HCT116 (cell line): Measurements from ENCODE around the gene SLC24A2. TPM values are rescaled to one million over a fixed set of nuclear protein-coding genes. Genes with fewer than 3 reads are reported as not detected.

Source experiments
- ATAC-seq: fragments of 200-7000 bp; cut with Tn5 transposase; 2 replicates; pipeline ENCODE4 v1.9.1; 2020; ENCODE audit warnings: mild to moderate bottlenecking, moderate library complexity
- BruUV-seq: library from RNA; stranded (reverse); fragments of 400-500 nt; replicated peaks from 2 replicates; lab custom pipeline; 2021; lab: Mats Ljungman, UMichigan
- CTCF ChIA-PET: fragments of 300-600 bp; sonication (Branson Sonifier 250); formaldehyde crosslinking; loops from one replicate; lab custom pipeline; 2021; ENCODE audit warnings: antibody characterized with exemption; lab: Charles Lee
- POLR2A ChIA-PET: fragments of 300-600, 350-600 bp; sonication (Branson Sonifier 250); formaldehyde crosslinking; loops from one replicate; lab custom pipeline; 2021; ENCODE audit warnings: antibody characterized with exemption; lab: Charles Lee
- RAD21 ChIA-PET, 2 experiments: fragments of 300-600 bp; sonication (Branson Sonifier 250); formaldehyde crosslinking; loops; one replicate each; lab custom pipeline; 2023; ENCODE audit warnings: low total read pairs in 2 of 2; ENCODE audit not compliant: uncharacterized antibody in 2 of 2, unreplicated experiment in 2 of 2, low non-redundant PET in 1 of 2; lab: Charles Lee
- DNase-seq: peaks from one replicate; pipeline ENCODE4 v3.0.0-alpha.2; 2010; ENCODE audit warnings: low read depth, low spot score
- H2AFZ ChIP-seq: fragments of 200-600 bp; shearing (Covaris generic), sonication (generic); 2 replicates; pipeline ENCODE4 v1.6.1; 2017; ENCODE audit warnings: low read depth, mixed run types, mixed read lengths, antibody characterized with exemption, low read length; ENCODE audit not compliant: poor library complexity, severe bottlenecking
- H3K27ac ChIP-seq: 2 replicates; pipeline ENCODE4 v1.5.1; 2012; ENCODE audit warnings: low read depth, low read length
- H3K27me3 ChIP-seq: fragments of 200-600 bp; sonication (generic); 2 replicates; pipeline ENCODE4 v1.6.1; 2016; ENCODE audit warnings: mixed run types, low read length, mixed read lengths; ENCODE audit not compliant: insufficient read depth
- H3K36me3 ChIP-seq, 2 experiments: fragments of 200-500 bp in 1 of 2; fragments of 200-600 bp in 1 of 2; sonication (Bioruptor generic) in 1 of 2; sonication (generic) in 1 of 2; 2 replicates each; pipeline versions ENCODE4 v1.5.1 to v1.6.1; 2014 to 2016; ENCODE audit warnings: low read length in 2 of 2, inconsistent platforms in 1 of 2, mixed read lengths in 1 of 2, mixed run types in 1 of 2; ENCODE audit not compliant: insufficient read depth in 2 of 2, control insufficient read depth in 1 of 2
- H3K4me1 ChIP-seq, 2 experiments: fragments of 200-600 bp in 1 of 2; sonication (generic) in 1 of 2; 2 replicates each; pipeline versions ENCODE4 v1.5.1 to v1.6.1; 2012 to 2017; ENCODE audit warnings: low read length in 2 of 2, inconsistent platforms in 1 of 2, mild to moderate bottlenecking in 1 of 2, mixed read lengths in 1 of 2, mixed run types in 1 of 2, moderate library complexity in 1 of 2; ENCODE audit not compliant: insufficient read depth in 2 of 2, control insufficient read depth in 1 of 2
- H3K4me2 ChIP-seq: fragments of 200-600 bp; sonication (generic); 2 replicates; pipeline ENCODE4 v1.6.1; 2017; ENCODE audit warnings: mixed run types, low read length, mixed read lengths
- H3K4me3 ChIP-seq, 2 experiments: fragments of 200-600 bp in 1 of 2; sonication (generic) in 1 of 2; replicated peaks in 1 of 2; 2 replicates each; pipeline ENCODE4 v1.5.1; 2011 to 2016; ENCODE audit warnings: low read length in 2 of 2, control low read depth in 1 of 2, low read depth in 1 of 2, mild to moderate bottlenecking in 1 of 2, mixed read lengths in 1 of 2, mixed run types in 1 of 2
- H3K79me2 ChIP-seq: fragments of 200-600 bp; sonication (generic); 2 replicates; pipeline ENCODE4 v1.6.1; 2017; ENCODE audit warnings: mild to moderate bottlenecking, mixed run types, low read length, moderate library complexity, mixed read lengths; ENCODE audit not compliant: insufficient read depth
- H3K9ac ChIP-seq: fragments of 200-600 bp; sonication (generic); 2 replicates; pipeline ENCODE4 v1.6.1; 2016; ENCODE audit warnings: low read length, mixed read lengths
- H3K9me2 ChIP-seq: fragments of 200-600 bp; sonication (generic), shearing (Covaris generic); 2 replicates; pipeline ENCODE4 v1.6.1; 2017; ENCODE audit warnings: mixed run types, mild to moderate bottlenecking, moderate library complexity; ENCODE audit not compliant: insufficient read depth
- H3K9me3 ChIP-seq, 2 experiments: fragments of 200-500 bp in 1 of 2; fragments of 200-600 bp in 1 of 2; sonication (Bioruptor generic) in 1 of 2; sonication (generic) in 1 of 2; 2 replicates each; pipeline ENCODE4 v1.6.1; 2014 to 2017; ENCODE audit warnings: low read length in 2 of 2, mixed read lengths in 2 of 2, inconsistent platforms in 1 of 2, low read depth in 1 of 2, mild to moderate bottlenecking in 1 of 2, mixed run types in 1 of 2, moderate library complexity in 1 of 2; ENCODE audit not compliant: control insufficient read depth in 1 of 2, insufficient read depth in 1 of 2
- H4K20me1 ChIP-seq: fragments of 200-600 bp; sonication (generic), shearing (Covaris generic); 2 replicates; pipeline ENCODE4 v1.6.1; 2017; ENCODE audit warnings: mixed run types, mild to moderate bottlenecking, moderate library complexity; ENCODE audit not compliant: insufficient read depth
- CBX3 ChIP-seq: IDR thresholded peaks from 2 replicates; pipeline ENCODE4 v1.6.1; 2012; ENCODE audit warnings: low read depth
- CEBPB ChIP-seq: IDR thresholded peaks from 2 replicates; pipeline ENCODE4 v1.6.1; 2012; ENCODE audit warnings: low read depth
- EGR1 ChIP-seq: IDR thresholded peaks from 2 replicates; pipeline ENCODE4 v1.6.1; 2012; ENCODE audit warnings: low read depth
- ELF1 ChIP-seq: IDR thresholded peaks from 2 replicates; pipeline ENCODE4 v1.6.1; 2012; ENCODE audit warnings: low read depth, borderline replicate concordance
- EZH2phosphoT487 ChIP-seq: fragments of 200-600 bp; IDR thresholded peaks from 2 replicates; pipeline ENCODE4 v1.6.1; 2018; ENCODE audit warnings: antibody characterized with exemption, borderline replicate concordance
- FOSL1 ChIP-seq: IDR thresholded peaks from 2 replicates; pipeline ENCODE4 v1.6.1; 2012; ENCODE audit warnings: low read depth
- JUND ChIP-seq: IDR thresholded peaks from 2 replicates; pipeline ENCODE4 v1.6.1; 2012
- POLR2AphosphoS5 ChIP-seq: IDR thresholded peaks from 2 replicates; pipeline ENCODE4 v1.6.1; 2011; ENCODE audit warnings: mild to moderate bottlenecking, low read depth, low read length, moderate library complexity
- SIN3A ChIP-seq: IDR thresholded peaks from 2 replicates; pipeline ENCODE4 v1.6.1; 2012; ENCODE audit warnings: low read depth
- SP1 ChIP-seq: IDR thresholded peaks from 2 replicates; pipeline ENCODE4 v1.6.1; 2012; ENCODE audit warnings: low read depth
- SRF ChIP-seq: IDR thresholded peaks from 2 replicates; pipeline ENCODE4 v1.6.1; 2012; ENCODE audit warnings: low read depth
- TCF7L2 ChIP-seq: IDR thresholded peaks from 2 replicates; pipeline ENCODE4 v1.7.0; 2011; ENCODE audit warnings: borderline replicate concordance, inconsistent platforms; ENCODE audit not compliant: insufficient read depth, insufficient read length; ENCODE audit errors: extremely low read depth
- ZFX ChIP-seq: fragments of 450-650 bp; IDR thresholded peaks from 2 replicates; pipeline ENCODE4 v1.6.1; 2017
- ZNF274 ChIP-seq: fragments of 200-500 bp; sonication (Bioruptor generic); IDR thresholded peaks from 2 replicates; pipeline ENCODE4 v1.6.1; 2014; ENCODE audit warnings: mild to moderate bottlenecking, low read depth, low read length, inconsistent platforms
- intact Hi-C: fragments of 100-400 bp; cut with micrococcal nuclease; formaldehyde crosslinking; loops from 2 replicates; pipeline ENCODE4 v1.10.0; 2022
- total RNA-seq: library from RNA; stranded (reverse); gene quantifications from one replicate; pipeline ENCODE4 v1.2.1, GENCODE V29; 2021; ENCODE audit not compliant: unreplicated experiment
- TF ChIP-seq, protein P1 (sequence below): IDR thresholded peaks from 2 replicates; pipeline ENCODE4 v1.6.1; 2012
- TF ChIP-seq, protein P2 (sequence below): IDR thresholded peaks from 2 replicates; pipeline ENCODE4 v1.6.1; 2011; ENCODE audit warnings: mild to moderate bottlenecking, low read length, moderate library complexity; ENCODE audit not compliant: insufficient replicate concordance; ENCODE audit errors: extremely low read depth
- TF ChIP-seq, protein P3 (sequence below): IDR thresholded peaks from 2 replicates; pipeline ENCODE4 v1.6.1; 2012

SLC24A2 gene
- total RNA-seq, 1 experiment from 2014 or later: not detected

DNA sequence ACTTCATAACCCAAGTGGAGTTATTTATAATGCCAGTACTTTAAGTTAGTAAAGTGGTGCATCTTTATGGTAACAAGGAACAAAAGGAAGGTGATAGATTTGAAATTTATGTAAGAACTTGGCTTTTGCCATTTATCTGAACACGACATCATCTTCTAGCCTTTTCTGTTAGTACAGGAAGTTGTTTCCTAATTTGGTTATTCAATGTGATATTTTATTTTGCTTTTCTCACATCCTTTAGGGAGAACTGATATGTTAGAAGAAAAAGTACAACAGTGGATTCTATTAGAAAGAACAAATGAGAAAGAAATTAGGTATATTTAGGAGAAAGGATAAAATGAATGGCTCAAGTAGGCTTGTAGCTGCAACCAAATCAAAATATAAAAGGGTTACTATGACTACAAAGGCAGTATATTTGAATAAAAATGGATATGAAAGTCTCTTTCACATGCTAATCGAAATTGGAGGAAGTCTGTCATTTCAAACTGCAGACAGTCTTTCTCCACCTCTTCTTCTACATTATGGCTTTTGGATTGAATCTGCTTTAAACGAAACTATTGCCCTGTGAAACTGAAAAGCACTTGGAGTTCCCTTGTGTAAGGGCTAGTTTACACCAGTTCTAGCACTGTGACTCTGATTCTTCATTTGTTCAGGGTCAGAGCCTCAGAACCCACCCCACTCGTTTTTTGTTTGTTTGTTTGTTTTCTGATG is 18.5 kb upstream of the SLC24A2 start:
- intact Hi-C loops: loop anchor here (10.0 kb wide), 1 partner anchor 57 kb away; no protein-coding TSS in a partner anchor
- Histone ChIP-seq H3K36me3 (no peaks in the 10 kb centered on the region), H2AFZ (no peak overlapping the region), H3K79me2 (no peaks in the 10 kb centered on the region), H3K4me1 (no peaks in the 10 kb centered on the region), H4K20me1 (no peaks in the 10 kb centered on the region), H3K27me3 (peaks cover 13% of the 10 kb centered on the region; the same call in 1 of the 2 replicates), H3K4me3 (no peak overlapping the region), H3K9ac (no peak overlapping the region), H3K9me2 (no peaks in the 10 kb centered on the region), H3K9me3 (no peaks in the 10 kb centered on the region)
- ATAC-seq: no peak
- POLR2A ChIA-PET: no interaction called here
- DNase-seq: no peak
- CTCF ChIA-PET: no interaction called here
- RAD21 ChIA-PET: no interaction called here
- BruUV-seq: no TSS peak
- TF ChIP-seq SP1 (no peak), EZH2phosphoT487 (no peak), ELF1 (no peak), POLR2AphosphoS5 (no peak), ZNF274 (no peak), CBX3 (no peak), SIN3A (no peak), FOSL1 (no peak), ZFX (no peak), JUND (no peak), TCF7L2 (no peak), CEBPB (no peak), EGR1 (no peak), SRF (no peak)
- TF ChIP-seq, protein P1, sequence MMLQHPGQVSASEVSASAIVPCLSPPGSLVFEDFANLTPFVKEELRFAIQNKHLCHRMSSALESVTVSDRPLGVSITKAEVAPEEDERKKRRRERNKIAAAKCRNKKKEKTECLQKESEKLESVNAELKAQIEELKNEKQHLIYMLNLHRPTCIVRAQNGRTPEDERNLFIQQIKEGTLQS: no peak
- TF ChIP-seq, protein P2, sequence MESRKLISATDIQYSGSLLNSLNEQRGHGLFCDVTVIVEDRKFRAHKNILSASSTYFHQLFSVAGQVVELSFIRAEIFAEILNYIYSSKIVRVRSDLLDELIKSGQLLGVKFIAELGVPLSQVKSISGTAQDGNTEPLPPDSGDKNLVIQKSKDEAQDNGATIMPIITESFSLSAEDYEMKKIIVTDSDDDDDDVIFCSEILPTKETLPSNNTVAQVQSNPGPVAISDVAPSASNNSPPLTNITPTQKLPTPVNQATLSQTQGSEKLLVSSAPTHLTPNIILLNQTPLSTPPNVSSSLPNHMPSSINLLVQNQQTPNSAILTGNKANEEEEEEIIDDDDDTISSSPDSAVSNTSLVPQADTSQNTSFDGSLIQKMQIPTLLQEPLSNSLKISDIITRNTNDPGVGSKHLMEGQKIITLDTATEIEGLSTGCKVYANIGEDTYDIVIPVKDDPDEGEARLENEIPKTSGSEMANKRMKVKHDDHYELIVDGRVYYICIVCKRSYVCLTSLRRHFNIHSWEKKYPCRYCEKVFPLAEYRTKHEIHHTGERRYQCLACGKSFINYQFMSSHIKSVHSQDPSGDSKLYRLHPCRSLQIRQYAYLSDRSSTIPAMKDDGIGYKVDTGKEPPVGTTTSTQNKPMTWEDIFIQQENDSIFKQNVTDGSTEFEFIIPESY: no peak
- TF ChIP-seq, protein P3, sequence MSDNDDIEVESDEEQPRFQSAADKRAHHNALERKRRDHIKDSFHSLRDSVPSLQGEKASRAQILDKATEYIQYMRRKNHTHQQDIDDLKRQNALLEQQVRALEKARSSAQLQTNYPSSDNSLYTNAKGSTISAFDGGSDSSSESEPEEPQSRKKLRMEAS: no peak
- TF ChIP-seq, all 23 proteins: peak for 0
- no peak overlapping the region for H3K27ac ChIP-seq
- no peak overlapping the region for H3K4me2 ChIP-seq
